ENCODE data around the gene MAFG.

The MAFG gene

DNA sequence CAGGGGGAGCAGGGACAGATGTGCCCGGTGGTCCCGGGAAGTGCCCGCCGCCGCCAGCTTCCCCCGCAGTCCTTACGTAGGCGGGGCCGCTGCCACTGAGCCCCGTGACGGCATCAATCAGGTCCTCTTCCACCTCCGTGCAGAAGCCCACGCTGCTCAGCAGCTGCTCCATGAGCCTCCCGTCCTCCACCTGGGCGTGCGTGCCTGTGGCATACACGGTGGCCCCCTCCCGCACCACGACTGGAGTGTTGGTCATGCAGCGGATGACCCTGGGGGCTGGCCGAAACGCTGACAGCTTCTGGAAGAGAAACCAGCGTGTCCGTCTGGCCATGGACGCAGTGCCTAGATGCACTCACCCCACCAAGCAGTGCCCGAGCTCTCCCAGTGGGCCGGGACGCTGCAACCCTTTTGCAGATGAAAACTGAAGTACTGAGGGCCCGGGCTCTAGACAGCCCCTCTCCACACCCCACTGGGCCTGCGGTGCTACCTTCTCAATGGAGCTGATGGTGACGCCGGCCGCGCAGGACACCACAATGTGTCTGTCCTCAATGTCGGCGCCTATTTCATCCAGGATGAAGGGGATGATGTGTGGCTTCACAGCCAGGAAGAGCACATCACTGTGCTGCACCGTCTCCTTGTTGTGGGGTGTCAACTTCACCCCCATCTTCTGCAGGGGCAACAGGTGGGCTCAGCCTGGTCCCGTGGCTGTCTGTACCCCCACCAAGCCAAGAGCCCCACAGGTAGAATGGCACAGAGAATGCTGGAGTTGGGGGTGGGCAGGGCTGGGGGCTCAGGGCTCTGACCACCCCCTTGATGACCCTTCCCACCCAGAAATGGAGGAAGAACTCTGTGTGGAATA lies 7.5 kb upstream of the MAFG start:
- no peak for DNase-seq

DNA sequence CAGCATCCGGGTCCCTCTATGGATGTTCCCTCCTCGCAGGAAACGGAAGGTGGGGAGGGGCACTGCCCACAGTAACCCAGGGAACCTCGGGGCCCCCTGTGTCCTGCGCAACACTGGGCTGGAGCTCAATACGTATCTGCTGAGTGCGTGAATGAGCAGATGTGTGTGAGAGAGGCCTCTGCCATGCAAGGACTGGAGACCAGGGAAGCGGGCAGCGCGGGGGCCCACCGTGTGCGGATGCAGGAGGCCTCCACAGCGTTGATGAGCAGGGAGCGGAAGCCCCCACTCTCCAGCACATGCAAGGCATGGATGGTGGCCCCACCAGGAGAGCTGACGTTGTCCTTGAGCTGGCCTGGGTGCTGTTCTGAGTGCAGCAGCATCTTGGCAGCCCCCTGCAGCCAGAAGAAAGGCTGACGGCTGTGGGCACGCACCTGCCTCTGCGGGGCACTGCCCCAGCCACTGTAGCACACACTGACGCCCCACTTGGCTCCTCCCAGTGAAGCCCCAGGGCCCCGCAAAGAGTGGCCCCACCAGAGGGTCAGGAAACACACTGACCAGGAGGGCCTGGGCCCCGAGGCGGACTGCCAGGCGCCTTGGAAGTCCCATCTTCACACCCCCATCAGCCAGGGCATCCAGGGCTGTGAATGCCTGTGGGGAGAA lies 6.7 kb upstream of the MAFG start:
- no peak for DNase-seq

DNA sequence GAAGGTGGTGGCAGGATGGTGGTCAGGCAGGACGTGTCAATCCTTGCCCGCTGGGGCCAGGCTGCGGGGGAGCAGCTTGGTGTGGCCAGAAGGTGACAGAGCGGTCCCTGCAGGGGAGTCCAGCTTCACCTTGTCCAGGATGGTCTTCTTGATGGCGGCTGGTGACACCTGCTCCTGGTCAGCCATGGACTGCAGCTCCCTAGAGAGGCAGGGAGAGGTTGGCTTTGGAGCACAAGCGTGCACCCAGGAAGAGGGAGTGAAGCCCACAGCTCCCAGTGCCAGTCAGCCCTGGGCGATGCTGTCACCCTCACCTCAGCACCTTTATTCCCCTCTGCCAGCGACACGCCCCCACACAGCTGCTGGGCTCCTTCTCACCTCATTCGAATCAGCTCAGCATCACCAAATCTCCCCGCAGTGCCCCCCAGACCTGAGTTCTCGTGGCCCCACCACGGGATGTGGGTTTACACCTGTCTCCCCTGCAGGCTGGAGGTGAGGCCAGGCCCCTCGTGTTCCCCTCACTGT lies 5.7 kb upstream of the MAFG start:
- DNase-seq, result no peak

DNA sequence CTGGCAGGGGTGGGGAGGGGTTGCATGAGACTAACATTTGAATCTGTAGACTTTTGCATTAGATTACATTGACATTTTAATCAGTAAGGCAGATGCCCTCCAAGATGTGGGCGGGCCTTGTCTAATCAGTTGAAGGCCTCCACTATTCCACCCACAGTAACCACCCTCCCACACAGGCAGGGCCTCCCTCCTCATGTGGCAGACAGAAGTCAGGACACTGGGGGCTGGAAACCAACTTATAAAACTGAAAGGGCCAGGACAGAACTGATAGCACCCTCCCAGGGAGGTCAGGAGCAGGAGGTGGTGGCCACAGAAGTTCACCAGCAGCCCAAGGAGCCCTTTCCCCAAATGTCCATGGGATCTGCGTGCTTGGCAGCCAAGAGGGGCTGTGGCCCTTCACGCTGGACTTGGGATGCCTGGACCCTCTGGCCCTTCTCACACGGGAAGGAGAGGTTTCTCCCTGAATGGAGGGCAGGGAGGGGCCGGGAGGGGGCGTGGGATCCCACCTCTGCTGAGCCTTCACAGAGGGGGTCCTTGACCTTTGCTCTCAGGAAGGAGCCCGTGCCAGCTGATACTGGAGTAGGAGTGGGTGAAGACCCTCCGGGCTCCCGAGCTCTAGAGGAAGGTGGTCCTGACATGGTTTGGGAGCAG lies 4.9 kb upstream of the MAFG start:
- DNase-seq, result no peak

DNA sequence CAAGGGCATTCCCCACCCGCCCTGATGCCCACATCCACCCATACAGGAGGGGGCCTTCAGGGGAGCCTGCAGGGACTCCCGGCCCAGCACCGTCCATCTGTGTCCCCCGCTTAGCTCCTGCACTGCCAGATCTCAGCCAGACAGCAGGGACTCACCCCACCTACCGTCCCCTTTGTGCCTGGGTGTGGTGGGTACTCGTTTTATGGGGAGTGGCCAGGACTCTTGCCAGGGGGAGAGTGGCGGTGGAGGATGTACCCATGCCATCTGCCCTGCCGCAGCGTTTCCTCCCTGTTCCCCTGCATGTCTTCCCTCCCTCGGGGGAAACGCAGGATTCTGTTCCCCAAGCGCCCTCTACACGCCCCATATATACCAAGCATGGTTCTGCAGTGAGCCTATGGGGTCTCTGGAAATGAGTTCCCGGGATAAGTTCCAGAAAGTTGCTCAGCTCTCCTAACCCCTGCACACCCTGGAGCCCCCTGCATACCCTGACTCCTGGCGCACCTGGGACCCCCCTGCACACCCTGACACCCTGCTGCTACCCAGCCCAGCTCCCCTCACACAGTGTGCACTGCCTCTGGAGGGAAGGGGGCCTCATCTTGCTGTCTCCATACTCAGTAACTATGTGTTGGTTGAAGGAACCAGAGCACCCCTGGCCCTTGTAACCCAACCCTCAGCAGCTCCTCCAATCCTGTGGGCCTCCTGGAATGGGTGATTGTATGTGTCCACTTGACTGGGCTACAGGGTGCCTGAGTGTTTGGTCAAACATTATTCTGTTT lies 4.2 kb upstream of the MAFG start:
- peak; percentile 88 for DNase-seq

DNA sequence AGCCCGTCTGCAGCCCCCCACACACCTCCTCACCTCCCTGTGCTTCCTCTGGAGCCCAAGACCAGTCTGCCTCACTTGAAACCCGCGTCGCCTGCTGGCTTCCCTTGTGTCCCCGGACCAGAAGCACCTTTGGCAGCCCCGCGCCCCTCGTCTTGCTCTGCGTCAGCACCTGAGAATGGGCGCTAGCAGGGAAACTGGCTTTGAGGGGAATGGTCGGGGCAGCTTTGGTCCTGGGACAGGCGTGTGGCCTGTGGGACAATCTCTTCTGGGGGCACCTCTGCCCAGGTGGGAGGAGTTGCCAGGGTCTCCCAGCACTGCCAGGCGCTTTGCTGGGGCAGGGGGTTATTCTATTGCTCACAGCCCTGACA lies 3.6 kb upstream of the MAFG start:
- no peak for DNase-seq

DNA sequence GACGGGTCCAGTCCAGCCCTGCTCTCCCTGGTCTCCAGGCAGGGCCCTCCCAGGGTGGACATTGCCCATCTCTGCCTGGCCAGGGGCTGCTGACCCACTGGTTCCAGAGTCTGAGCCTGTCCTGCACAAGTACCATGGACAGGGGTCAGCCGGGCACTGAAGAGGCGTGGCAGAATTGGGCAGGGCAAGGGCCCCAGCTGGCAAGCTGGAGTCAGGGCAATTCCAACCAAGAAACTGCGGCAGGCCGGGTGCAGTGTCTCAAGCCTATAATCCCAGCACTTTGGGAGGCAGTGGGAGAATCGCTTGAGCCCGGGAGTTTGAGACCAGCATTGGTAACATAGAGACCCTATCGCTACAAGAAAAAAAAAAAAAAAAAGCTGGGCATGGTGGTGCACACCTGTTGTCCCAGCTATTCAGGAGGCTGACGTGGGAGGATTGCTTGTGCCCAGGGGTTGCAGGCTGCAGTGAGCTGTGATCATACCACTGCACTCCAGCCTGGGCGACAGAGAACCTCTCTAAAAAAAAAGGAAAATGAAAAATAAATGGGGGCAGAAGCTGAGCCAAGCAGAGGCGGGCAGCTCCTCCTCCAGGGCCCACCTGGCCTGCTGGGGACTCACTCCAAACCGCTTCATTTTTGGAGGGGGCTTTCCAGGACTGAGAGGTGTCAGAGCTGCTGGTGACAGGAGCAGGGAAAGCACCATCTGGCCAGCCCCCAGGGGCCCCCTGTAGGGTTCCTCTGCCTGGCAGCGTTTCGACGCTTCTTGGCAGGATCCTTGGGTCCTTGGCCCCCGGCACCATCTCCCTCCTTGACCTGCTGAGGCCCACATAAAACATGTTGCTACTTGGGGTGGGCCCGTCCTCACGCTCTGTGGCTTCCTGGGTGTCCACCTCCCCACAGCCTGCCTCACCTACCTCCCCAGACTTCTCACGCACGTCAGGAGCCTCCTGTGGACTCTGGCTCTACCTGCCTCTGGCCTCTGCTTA lies 2.9 kb upstream of the MAFG start:
- DNase-seq, result no peak

DNA sequence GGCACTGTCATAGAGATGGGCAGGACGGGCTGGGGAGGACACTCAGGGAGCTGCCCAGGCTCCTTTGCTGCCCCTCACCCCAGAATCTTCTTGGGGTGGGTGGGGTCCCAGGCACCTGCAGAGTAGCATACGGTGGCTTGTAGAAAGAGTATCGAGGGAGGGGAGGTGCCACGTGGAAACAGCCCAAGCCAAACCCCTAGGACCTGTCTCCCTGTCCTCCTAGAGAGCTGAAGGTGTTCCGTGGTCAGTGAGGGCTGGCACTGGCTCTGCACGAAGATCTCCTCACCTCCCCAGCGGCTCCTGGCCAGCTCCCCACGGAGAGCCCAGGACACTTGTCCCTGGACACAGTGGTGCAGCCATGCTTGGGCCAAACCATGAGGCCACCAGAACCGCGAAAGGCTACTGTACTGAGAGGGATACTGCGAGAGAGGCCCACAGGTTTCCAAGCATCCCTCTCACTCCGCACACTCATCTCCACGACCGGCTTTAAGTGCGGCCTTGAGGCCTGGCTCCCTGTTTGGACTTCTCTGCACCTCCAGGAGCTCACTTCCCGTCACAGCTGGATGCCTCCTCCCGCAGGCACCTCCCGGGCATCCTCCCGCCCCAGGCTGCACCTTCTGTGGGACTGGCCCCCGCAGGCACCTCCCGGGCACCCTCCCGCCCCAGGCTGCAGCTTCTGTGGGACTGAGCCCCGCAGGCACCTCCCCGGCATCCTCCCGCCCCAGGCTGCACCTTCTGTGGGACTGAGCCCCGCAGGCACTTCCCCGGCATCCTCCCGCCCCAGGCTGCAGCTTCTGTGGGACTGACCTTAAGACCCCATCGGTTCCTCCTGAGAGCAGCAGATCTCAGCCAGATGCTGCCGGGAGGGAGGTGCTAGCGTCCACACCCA lies 2.0 kb upstream of the MAFG start:
- no peak for DNase-seq

DNA sequence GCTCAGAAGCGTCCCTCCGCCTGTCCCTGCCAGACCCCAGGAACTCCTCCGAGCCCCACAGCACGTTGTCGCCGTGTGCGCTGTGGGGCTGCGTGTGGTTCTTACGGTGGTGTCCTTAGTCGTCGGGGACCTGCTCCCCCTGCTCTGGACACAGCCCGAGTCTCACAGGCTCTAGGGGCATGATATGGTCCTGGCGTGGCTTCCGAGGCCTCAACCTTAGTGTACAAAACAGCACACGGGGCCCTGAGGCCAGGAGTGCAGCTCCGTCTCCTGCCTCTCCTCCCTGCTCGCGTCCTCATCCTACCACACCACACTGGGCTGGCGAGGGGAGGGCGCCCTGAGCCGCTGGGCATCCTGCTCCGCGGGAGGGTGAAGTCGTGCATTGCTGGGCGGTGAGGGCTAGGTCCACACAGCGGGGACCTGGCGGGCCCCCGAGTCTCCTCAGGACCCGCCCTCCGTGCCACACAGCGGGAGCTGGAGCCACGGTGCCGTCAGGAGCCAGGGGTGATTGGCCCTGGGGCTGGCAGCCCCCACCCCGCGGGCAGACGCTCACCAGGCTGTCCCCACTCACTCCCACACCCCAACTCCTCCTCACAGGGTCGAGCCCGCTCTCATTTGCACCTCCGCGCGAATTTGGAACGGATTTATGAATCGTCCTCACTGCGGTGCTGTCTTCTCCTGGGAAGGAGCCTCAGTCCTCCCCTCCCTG lies 1.2 kb upstream of the MAFG start:
- DNase-seq, result no peak

DNA sequence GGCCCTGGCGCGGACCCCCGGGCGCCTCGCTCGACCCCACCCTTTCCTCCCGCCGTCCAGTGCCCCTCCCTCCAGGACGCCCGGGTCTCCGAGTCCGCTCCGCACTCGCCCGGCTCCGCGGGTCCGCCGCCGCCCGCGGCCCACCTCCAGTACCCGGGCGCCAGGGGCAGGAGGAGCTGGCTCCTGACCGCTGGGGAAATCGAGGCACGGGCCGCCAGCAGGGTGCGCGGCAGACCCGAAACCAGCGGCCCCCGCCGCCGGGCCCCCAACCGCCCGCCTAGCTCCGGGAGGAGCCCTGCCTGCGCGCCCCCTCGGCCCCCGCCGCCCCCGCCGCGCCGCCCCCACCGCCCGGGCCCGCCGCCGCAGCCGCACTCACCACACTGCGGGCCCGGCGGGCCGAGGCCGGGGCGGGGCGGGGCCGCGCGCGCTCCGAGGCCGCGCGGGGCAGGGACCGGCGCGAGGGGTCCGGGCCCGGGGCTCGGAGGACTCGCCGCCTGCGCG lies 333 bp downstream of the MAFG start:
- DNase-seq, result no peak

DNA sequence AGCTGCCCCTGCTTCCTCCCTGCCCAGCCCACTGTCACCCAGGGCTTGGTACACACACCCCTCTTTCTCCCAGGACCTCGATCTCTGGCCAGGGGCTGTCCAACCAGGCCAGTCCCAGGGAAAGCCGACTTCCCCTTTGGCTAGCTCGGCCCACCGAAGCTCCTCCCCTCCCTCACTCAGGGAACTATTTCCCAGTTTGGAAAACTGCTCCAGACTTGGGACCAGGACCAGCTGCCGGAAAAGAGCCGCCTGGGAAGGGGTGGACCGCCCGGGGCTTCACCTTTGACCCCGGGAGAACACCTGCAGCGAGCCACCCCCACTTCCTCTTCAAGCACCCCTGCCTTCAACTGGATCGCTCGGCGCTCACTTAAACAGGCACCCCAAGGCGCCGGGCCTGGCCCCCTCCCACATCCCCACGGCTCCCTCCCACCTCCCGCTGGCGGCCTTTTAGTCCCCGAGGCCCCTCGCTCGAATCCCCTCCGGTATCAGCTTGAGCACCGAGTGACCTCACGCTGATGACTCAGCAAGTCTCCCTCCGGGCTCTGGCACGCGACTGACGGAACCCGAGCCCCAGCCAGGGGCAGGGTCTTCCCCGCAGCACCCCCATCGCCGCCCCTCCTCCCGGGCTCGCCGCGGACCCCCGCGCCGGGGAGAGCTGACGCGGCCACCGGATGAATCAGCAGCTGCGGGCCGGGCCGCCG lies 934 bp downstream of the MAFG start:
- DNase-seq, result no peak

DNA sequence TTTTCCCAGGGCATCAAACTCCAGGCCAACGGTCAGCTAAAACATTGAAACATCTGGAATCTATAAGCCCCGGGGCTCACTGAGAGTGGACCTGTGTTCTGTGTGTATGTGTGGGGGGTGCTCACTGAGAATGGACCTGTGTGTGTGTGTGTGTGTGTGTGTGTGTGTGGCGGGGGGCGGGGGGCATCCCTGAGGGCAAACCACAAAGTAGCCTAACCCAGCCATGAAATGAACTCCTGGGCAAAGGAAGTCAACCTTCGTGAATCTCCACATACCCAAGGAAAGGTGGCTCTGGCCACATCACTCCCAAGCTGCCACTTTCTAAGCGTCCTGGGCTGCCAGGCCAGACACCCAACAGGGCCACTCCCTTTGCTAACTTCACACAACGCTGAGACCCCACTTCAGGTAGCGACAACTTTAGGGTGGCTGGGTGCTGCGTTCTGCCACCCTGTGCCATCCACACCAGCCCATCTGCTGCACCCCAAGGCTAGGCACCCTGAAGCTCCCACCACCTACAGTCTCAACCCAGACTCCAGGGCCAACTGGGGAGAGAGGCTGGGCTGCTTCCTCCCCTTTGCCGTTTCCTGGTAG lies 1.6 kb downstream of the MAFG start:
- no peak for DNase-seq

DNA sequence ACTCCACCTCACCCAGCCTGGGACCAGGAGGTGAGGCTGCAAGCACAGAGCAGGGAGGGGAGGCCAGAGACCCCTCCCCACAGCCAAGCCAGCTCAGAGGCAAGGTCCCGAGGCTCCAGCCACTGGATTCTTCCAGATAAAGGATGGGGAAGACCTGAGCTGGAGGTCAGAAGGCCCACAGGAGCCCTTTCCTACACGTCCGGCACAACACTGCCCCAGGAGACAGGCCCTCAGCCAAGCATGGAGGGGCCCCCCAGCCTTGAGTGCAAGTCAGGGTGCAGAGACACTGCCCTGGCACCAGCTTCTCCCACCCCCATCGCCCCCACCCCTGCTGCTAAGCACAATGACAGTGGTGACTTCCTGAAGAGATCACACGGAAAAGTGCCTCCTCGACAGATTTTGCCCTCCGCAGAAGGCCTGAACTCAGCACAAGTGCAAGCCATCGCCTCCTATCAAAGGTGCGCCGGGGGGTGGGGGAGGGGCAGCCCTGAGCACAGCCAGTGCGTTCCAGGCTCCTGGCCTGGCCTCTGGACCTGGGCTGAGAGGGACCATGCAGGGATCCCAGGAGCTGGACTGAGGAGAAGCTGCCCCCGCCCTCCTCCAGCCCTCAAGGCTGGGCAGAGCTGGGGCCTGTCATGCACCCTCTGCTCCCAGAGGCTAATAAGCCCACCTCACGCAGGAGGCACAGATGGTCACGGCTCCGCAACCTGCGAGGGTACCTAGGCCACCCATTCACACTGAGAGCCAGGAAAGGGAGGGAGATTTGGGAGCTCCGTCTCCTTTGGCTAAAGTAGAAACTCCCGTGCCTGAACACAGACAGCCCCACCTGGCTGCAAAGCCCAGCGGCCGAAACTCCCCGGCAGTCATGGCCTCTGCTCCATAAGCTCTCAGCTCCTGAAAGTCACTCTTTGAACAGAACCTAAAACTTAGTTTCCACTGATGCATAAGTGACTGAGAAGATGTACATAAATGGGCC lies 2.7 kb downstream of the MAFG start:
- DNase-seq, result no peak

DNA sequence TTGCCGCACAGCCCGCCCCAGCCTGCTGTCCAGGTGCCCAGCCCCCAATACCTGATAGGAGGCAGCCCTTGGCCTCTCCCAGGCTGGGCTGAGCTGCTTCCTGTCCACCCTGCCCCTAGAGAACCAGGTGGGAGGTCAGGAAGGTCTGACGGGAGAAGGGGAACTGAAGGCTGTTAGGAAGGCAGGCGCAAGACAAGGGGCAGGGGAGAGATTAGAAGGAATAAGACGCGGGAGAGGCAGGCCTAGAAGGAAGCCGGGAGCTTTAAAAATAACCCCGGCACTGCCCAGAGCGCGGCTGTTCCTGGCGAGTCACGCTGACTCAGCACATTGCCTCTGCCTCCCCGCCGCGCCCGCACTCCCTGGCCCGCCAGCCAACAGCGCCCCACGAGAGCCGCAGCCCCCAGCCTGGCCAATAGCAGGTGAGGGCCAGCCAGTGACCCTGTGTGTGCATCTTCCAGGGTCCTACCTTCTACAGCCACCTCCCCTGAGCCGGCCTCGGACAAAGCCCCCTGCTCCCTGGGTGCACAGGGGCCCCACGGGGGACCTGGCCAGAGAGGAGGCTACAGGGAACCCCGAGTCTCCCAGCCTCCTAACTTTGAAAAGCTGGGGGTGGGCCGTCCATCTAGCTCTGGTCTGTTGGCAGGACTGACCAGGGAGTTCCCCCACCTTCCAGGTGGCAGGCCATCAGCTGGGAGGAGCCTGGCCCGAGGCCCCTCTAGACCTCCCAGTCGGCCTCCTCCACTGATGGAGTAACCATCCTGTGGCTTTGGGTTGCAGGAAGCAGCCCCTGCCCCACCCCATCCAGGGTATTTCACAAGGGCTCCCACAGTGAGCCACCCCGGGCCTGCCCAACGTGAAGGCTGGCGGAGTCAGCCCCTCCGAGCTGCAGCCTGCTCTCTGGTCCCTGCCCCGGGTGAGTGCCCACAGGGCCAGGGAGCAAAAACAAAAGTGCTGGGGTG lies 4.0 kb downstream of the MAFG start:
- DNase-seq, result no peak

DNA sequence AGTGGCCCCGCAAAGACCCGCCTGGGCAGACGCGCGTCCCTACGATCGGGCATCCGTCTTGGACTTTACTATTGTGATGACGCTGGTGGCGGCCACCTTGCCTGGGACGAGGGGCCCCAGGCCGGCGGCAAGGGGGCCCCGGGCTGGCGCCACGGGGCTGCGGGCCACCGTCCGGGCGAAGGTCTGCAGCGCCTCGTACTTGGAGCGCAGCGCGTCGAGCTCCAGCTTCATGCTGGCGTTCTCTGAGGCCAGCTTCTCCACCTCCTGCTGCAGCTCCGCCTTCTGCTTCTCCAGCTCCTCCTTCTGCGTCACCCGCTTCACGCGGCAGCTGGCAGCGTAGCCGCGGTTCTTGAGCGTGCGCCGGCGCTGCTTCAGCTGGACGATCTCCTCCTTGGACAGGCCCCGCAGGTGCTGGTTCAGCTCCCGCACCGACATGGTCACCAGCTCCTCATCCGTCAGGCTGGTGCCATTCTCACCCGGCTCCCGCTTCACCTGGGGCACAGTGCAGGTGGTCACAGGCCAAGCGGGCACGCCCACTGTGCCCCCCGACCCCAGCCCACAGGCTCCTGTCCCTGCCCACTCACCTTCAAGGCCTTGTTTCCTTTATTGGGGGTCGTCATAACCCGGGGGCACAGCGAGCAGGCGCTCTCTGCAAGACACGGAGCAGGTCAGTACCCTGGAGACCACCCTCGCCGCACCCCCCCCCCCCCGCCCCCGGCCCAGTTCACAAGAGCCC lies 4.8 kb downstream of the MAFG start:
- no peak for DNase-seq

Data from NCI-H1694 (cell line).